ENCODE measurements around the gene PGC.
A peak's percentile ranks its signal among the peaks of the same experiment; 100 is the strongest.

Gene PGC

DNA sequence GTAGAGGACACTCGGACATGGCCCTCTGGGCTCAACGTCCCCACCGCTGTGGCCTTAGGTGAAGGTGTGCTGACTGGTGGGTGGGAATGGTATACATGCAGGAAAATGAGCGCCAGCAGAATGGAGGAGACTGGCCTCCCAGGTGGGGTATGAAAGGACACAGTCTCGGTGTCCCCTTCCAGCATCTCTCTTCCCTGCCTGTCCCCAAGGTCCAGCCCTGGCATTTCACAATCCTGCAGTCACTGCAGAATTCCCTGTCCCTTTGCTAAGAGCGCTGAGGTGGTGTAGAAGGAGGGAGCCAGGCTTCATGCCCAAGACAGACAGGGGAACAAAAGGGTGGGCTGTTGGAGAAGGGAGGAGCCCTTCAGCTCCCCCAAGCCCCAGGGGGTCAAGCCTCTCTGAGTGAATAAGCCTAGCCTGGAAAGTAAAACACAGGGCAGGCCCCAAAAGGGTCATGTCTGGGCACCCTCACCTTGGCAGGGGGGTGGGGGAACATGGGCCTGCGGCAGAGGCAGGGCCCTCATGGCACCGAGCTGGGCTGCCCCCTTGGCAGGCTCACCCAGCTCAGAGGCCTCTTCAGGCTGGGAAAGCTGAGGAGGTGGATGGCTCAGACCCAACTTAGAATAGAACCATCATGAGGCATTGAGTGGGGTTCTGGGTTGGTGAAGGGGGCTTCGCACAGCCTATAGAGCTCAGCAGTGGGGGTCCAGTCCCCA, 35.7 kb downstream of the PGC start:
- DNase-seq = no peak

DNA sequence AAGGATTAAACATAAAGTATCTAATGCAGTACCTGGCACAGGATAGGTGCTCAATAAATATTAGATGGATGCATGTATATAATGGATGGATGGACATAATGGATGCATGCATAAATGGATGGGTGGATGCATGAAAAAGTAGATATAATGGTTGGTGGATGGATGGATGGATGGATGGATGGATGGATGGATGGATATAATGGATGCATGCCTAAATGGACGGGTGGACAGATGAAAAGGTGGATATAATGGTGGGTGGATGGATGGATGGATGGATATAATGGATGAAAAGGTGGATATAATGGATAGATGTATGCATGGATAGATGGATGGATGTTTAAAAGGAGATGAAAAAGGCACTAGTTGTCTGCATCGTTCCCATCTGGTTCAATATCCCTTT, 37.8 kb downstream of the PGC start:
- DNase-seq = no peak

DNA sequence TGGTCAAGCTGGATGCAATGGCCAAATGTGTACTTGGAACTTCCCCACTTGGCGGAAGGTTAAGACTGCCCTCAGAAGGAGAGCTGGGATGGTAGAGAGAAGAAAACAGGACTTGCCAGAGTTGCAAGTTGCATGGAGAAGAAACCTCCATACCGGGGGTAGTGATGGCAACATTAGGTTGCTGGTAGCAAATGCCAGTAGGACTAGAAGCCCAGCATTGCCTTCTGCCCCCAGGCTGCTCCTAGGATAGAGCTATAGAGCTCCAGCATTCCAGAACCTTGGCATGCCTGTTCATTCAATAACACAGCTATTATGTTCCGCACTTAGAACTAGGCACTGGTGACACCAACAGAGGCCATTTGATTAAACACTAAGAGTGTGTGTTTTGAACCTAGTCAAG, 38.3 kb downstream of the PGC start:
- no peak for DNase-seq

DNA sequence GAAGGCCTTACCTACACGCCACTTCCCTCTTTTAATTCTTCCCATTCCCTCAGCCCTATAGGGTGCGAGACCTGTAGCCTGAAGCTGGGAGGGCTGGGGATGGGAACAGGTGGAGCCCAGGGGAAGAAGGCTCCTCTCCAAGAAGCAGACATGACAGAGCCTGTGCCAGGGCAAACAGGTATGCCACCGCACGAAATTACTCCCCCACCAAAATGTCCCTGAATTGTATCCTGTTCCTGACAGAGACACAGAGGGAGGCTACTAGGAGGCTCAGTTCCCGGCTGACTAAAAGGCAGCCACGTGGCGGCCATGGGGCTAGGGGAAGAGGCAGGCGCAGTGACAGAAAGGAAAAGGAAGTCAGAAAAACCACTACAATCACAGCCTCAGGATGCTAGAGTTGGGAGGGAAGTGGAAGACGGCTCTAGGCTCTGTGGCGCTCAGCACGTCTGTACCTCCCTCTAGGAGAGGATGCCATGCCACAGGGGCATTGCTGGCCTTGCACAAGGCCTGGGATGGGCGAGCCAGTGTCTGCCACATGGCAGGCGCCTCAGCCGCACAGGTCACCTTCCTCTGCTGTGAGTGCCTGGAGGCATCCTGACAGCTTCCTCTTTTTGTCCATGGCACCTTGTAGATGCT, 39.5 kb downstream of the PGC start:
- DNase-seq = peak; percentile 34 to 51

DNA sequence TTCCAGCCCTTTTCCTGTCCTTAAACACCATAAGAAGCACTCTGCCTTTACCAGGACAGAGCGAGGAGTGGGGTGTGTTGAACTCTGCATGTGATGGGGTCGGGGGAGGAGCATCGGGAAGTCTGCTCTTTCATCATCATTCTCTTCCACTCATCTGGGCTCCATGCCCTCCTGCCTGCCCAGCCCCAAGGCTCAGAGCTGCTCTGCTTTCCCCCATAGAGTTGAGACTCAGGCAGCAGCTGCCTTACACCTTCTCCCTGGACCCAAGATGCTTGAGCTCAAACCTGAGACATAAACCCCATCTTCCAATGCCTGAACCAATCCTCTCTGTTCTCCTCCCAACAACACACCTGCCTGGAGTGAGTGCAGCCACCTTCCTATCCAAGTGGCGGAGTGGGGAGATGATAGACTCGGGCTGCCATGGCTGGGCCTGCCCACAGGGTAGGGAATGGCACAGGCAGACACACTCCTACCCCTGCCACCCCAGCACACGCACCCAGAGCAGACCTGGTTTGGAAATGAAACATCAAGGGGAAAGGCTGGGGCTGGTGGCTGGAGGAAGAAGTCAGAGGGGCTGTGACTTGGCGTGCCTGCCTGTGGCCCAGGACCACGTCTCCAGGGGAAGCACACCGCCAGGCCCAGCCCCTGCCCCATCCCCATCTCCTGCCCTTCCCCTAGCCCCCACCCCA, 40.2 kb downstream of the PGC start:
- DNase-seq = peak; percentile 36 to 40

DNA sequence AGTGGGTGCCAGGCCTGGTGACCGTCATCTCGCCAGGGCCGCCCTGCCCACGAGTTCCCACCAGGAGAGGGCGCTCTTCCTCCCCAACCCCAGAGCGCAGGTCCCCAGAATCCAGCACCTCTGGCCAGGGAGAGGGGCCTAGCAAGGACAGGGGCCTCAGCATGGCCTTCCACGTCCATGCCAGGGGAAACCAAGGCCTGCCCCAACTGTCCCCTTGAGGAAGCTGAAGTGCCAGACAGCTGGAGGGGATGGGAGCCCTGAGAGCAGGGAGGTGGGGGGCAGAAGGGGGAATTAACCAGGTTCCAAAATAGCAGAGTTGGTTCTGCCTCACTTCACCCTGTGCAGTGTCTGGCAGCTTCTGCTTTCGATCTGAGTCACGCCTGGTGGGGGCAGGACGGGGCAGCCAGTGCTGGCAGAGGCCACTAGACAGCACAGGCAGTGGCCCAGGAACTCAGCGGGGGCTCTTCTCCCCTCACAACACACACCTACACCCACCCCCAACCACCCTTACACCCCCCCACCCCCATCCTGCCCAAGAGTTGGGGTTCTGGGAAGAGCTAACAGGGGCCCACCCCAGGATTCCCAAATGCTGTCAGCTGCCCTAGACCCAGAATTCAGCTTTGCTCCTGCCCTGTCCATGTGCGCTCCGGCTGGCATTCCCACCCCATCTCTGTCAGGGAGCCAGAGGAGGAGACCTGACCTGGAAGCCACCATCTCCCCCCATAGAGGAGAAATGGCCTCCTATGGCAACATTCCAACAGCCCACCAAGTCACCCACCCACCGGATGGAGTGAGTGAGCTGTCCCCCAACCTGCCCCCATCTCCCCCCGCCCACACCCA, 41.0 kb downstream of the PGC start:
- DNase-seq = peak; percentile 79 to 85

DNA sequence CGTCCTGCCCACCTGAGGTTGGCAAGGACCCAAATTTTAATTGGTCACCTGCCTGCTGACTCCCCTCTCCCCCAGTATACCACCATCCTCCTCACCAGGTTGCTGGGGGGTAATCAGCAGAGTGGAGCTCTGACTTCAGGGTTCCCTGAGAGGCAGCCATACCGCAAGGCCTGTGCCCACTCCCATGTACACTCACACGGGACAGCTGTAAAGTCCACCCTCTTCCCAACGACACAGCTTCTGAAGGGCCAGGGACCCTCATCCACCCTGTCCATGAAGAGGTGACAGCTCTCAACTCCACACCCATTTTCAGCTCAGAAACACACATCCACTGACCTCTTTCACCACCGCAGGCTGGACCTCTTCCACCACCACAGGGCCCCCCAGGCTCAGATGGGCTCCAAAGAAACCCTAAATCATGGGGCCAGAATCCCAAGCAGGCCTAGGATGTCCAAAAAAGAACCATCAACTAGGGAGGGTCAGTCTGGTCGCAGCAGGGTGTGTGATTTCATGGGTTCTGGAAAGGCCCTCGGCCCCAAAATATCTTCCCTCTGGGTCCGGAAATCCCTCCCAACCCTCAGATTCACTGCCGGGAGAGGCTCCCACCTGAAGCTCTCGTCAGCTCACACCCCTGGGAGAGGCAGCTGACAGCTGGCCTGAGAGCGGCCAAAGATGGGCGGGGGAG, 41.7 kb downstream of the PGC start:
- DNase-seq = no peak

DNA sequence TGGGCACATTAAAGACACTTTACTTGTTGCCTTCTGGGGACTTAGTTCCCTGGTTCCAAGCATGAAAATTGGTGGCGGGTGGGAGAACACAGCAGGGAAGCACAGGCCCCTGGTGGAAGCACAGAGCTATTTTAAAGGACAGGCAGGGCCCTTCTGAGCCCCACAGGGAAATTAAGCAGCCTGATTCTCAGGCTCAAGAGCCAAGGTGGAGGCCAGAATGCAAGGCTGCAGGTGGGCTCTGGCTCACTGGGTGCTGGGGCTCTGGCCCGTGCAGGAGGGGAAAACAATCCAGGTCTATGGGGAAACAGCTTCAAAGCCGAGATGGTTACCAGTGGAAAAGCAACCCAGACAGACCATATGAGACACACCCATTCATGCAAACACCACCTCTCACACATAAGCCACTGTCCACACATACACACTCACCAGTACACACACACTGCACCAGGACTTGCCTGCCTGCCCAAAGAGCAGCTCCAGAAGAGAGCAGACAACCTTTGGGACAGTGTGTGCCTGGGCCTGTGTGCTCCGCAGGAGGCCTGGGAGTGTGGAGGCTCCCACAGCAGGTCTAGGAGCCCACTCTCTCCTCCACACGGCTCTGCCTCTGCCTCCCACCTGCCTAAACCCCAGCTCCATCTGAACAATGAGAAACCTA, 42.4 kb downstream of the PGC start:
- DNase-seq = no peak

DNA sequence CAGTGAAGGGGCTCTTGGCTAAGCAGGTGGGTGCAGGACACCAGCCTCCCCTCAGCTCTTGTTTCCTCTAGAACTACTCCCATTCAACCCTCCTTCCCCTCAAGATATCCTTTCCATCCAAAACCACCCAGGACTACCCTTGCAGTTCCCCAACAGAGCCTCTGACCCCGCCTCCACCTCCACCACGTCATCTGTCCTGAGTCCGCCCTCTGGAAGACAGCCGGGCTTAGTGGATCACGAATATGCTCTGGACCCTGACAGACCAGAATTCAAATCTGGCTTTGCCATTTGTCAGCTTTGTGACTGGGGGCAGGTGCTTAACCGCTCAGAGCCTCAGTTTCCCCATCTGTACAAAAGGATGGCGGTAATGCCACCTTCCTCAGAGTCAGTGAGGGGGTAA, 43.2 kb downstream of the PGC start:
- DNase-seq = no peak

DNA sequence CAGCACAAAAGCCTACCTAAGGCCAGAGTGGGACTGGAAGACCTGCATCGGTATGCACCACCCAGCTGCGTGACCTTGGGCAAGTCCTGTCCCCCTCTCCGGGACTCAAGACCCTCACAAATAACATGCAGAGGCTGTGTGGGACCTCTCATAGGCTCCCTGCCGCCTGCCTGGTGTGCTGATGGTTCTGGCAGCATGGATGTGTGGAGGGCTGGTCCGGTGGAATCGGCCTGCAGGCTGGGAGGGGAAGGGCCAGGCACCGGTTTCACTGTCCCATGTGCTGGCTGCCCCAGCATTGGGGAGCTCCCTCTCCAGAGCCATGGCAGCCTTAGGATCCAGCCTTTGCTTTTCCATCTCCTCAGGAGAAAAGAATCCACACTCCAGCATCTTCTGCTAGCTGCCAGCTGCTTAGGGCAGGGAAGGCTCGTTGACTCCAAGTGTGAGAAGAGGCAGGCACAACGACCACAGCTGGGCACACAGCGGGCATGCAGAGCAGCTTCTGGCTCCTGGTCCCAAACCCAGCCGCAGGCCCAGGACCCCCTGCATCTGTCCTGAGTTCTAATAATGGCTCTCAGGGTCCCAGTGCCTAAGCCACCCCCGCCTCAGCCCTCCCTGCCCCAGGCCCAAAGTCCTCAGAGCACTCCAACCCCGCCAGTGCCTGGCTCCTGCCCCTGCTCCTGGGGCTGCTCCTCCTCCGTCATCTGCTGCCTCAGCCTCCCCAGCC, 44.3 kb downstream of the PGC start:
- DNase-seq = no peak

DNA sequence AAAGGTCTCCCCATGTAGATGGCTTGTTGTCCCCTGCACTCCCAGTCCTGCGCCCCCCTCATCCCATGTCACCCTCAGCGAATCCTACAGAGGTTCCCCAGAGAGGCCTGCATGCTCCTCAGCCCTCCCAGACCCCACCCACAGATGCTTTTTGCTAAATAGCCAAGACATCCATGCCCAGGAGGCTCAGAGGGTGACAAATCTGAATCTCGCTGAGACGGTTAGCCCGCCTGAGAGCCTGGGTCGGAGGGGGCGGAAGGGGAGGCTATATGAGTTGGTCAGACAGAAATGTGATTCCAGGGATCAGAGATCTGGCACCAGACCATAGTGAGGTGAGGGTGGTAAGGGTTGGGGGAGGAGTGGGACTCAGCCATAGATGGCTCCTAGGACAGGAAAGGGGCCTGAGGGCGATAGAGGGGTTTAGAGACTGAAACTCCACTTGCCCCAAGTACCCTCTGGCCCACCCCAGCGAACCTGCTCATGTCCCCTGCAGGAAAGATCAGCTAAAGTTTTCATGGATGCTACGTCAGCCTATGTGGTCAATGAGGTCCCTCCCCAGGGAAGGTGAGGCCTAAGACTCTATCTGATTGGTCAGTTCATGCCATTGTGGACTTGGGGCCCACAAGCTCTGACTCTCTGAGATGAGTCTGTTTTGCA, 45.0 kb downstream of the PGC start:
- DNase-seq = no peak

DNA sequence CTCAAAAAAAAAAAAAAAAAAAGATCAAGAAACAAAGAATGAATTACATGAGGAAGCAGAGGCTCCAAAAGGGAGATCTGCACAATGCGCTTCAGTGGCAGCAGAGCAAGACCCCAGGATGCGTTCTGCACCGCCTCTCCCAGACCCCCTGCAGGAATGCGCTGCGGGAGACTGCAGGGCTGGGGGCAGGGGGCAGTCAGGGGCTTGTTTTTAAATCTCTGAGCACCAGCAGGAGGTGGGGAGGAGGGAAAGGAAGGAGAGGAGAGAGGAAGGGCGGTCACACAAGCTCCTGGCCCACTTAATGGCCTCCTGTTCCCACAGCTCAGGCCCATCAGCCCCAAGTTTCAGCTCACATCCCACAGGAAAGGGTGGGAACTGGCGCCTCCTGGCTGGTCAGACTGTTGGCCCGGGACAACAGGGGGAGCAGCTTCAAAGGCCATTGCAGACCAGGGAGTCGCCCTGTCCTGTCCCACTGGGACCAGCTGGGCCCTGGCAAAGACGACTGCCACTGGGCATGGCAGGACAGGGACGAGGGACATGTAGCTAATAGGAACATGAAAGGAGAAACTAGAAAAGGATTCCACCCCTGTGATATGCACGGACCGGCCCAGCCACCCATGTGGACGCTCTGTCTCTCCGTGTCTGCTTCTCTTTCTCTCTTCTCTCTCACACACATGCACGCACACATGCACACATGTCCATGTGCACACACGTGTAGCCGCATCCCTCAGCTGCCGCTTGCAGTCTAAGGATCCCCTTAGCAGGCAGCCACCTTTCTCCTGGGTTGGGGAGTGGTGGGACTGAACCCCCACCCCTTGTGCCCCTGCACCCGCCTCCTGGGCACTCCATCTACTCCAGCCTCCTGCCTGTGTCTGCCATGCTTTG, 46.5 kb downstream of the PGC start:
- DNase-seq = no peak

DNA sequence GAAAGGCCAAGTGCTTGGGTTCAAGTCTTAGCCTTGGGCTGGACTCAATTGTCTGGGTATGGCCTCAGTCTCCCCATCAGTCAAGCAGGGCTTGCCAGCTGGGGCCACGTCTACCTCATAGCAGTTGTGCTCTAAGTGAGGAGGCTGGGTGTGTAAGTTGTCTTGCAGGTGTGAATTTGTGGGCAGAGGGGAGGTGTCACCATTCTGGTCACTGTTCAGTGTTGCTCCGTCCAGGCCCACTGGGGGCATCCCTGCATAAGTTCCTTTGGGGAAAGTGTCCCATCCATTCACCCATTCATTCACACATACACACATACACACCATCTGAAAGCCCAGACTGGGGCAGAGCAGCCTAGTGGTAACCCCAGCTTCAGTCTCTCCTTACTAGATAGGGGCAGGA, 48.1 kb downstream of the PGC start:
- DNase-seq = no peak

DNA sequence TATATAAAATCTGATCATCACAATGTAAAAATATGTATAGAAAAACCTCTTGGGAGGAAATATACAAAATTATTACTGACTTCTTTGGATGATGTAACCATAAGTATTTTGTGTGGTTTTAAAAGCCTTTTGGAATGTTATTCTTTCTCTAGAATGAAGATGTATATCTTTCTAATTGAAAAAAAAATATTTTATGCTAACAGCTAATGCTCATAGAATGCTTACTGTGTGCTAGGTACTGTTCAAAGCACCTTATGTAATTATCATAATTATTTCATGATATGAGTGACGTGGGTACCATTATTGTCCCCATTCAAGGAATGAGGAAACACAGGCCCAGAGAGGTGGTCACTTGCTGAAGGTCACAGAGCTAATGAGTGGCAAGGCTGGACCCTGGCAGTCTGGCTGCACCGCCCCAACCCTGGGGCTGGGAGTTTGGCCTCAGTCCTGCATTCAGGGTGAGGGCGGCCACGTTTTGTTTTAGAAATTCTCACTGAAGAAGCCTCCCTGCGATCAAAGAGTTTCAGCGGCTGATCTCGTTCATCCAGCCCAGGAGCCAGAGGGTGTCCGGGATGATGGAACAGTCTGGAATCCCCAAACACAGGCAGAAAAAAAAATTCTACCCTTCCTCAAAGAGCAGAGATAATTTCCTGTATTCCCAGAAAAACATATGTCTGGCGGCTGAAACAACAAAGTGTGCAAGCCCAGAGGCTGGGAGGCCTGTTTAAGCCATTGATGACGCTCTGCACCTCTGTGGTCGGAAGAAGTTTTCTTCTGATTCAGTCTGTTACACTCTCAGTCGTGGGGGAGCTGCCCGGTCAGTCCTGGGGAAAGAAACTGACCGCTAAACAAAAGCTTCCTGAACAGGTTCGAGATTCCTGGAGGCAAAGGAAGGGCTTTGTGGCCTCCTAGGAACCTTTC, 49.1 kb downstream of the PGC start:
- no peak for DNase-seq

DNA sequence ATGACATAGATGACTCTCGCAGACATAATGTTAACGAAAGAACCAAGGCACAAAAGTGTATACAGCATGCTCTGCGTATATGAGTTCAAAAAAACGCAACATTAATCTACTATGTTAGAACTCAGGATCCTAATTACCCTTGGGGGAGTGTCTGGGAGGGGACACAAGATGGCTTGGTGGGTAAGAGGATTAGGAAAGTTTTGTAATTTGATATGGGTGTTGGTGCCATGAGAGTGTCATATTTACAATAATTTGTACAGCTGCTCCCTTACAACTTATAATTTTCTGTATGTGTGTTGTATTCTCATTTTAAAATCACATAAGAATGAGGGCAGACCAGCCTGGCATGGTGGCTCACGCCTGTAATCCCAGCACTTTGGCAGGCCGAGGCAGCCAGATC, 50.4 kb downstream of the PGC start:
- no peak for DNase-seq

DNA sequence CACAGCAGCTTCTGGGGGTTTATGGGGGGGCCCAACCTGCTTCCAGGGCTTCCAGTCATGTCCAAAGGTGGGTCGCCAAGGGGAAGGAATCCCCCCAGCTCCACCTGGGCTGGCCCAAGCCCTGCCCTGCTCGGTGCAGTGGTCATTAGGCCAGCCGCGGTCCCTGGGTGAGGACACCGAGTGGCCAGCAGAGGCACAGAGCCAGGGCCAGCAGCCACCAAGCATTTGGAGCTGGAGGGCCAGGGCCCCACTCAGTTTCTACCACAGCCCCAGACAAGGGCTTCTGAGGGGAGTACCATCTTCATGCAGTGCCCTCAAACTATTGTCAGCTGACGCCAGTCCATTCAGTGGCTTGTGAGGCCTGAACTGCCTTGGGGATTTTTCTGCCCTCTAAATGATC, 51.4 kb downstream of the PGC start:
- no peak for DNase-seq

DNA sequence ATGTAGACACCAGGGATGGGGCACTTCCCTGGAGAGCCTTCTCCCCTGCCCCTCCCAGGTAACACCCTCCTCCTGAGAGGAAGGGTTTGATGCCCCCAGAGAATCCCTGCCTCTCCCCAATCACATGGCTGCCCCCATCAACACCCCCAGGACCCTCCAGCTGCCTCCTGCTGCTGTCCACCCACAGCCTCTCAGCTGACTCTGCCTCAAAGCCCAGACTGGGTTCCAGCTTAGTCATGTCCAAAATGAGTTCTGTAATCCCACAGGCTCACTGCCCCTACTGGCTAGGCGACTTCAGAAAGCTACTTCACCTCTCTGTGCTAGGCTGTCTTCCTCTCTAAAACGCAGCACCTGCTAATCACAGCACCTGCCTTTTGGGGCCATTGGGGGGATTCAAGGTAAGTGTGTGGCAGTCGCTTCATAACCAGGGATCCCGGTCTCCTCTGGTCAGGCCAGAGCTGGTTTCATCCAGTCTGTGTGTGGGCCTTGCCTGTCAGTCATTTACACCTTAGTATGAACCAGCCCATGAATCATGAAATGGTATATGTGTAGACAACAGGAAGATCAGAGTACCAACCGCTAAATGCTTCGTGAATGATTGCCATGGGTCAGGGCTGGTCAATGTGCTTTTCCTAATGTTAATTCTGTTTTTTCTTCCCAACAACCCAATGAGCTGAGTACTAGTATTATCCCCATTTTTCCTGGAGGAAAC, 52.2 kb downstream of the PGC start:
- DNase-seq = no peak

Measured in activated CD4-positive, alpha-beta T cell treated with anti-CD3 and anti-CD28 coated beads, Interleukin-2, amount 50 U/mL, for 48 hours (primary cell).